ENCODE results near the gene IQSEC2.
A peak's percentile ranks its signal among the peaks of the same experiment; 100 is the strongest.

Gene IQSEC2

DNA sequence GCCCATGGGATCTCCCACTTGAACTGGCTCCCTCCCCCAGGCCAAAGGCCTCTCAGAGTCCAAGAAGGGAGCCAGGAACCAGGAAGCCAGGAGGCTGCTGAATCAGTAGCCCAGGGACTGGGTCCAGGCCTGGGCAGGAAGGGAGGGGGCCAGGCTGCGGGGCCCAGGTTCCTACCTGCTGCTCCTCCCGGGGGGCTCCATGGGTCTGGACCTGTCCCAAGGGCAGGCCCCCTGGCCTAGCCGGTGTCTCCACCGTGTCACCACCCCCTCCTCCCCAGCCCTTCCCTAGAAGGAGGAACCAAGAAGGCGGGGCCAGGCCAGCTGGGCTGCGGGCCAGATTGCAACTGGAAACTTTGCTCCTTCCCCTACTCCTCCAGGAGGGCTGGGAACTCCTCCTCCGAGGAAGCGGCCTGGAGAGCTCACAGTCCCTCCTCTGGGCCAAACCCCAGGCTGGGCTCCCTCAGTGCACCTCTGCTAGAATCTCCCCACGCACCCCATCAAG is at the start of gene IQSEC2:
Gene IQSEC2, minus strand, starts transcription at position 264 of the 502 bp plus-strand sequence.
- DNase-seq, result peak; percentile 64

DNA sequence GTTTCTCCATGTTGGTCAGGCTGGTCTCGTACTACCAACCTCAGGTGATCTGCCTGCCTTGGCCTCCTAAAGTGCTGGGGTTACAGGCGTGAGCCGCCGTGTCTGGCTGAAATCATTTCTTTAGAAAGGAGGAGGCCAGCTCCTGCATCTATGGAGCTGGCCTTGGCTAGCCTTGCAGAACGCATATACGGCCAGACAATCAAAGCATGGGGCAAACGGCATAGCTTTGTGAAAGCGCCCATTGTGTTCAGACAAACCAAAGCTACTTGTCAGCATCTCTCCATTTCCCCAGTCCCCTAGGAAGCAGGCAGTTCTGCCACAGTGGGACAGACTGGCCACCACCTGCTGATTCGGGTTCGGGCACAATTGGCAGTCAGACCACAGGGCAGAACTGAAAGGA is 48.9 kb upstream of the IQSEC2 start:
- no peak for DNase-seq

DNA sequence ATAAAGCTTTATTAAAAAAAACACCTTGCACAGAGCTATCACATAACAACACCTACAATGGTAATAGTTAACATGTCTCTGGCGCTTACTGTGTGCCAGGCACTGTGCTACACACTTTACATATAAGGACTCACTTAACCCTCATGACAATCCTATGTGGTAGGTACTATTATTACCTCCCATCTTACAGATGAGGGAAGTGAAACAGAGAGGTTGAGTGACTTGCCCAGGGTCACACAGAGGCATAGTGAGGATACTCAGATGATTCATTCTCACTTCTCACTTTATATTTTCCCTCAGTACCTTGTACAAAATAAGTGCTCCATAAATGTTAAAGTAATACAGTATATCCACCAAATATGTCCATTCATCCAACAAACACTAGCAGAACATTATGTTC is 43.4 kb upstream of the IQSEC2 start:
- DNase-seq, result no peak

DNA sequence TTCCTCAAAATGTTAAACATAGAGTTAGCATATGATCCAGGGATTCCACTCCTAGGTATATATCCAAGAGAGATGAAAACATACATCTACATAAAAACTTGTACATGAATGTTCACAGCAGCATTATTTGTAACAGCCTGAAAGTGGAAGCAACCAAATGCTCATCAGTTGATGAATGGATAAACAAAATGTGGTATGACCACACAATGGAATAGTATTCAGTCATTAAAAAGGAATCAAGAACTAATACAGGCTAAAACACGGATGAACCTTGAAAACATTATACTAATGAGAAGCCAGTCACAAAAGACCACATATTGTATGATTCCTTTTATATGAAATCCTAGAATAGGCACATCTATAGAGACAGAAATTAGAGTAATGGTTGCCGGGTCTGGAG is 42.7 kb upstream of the IQSEC2 start:
- DNase-seq, result no peak

DNA sequence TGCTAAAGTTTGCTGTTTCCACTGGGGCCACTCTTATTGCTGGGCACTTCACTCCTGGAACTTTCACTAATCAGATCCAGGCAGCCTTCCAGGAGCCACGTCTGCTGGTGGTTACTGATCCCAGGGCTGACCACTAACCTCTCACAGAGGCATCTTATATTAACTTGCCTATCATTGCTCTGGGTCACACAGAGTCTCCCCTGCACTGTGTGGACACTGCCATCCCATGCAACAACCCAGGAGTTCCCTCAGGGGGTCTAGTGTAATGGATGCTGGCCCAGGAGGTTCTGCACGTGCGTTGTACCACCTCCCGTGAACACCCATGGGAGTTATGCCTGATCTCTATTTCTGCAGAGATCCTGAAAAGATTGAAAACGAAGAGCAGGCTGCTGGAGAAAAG is 41.8 kb upstream of the IQSEC2 start:
- no peak for DNase-seq

DNA sequence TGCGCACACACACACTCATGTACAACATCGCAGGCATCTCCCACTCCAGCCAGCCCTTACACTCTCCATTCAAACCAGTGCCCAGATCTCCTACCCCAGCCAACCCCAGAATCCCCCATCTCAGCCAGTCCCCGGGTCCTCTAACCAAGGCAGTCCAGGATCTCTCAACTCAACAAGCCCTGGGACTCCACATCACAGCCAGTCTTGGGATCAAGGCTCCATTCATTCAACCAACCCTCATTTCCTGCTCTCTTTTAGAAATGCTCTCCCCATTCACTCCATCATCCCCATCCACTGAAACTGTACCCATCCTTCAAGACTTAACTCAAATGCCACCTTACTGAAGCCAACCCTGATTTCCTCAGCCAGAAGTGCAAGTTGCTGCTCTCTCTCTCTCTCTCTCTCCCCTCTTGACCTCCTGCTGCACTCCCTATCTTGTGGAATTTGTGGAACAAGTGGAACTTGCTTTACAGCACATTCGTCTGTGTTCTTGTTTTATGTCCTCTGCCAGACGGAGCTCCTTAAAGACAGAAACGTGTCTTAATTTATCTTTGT is 40.6 kb upstream of the IQSEC2 start:
- DNase-seq, result no peak

DNA sequence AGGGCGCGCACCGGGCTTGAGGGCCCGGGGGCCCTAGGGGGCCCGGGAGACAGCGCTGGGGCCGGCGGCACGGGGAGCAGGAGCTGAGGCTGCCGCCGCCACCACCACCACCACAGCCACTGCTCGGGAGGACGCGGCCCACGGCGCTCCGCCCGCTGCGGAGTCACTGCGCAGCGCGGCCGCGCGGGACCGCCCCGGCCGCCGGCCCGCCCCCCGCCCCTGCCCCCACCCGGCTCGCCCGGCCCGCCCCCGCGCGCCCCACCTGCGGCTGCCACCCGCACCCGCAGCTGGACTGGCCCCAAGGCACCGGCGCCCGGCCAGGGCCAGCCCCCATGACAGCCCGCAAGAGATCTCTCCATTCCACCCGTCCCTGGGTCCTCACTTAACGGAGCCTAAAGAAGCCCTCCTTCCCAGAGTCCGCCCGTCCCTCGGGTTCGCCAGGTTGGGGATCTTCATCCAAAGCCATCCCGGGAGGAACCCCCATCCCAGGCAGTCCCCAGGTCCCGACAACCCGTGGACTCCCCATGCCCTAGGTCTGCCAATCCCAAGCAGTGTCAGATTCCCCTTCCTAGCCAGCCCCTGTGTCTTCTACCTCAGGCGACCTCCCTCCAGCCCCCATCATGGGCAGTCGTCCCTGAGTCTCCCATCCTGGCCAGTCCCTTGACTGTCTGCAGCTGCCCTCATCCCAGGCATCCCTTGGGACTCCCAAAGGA is 40.0 kb upstream of the IQSEC2 start:
- no peak for DNase-seq

DNA sequence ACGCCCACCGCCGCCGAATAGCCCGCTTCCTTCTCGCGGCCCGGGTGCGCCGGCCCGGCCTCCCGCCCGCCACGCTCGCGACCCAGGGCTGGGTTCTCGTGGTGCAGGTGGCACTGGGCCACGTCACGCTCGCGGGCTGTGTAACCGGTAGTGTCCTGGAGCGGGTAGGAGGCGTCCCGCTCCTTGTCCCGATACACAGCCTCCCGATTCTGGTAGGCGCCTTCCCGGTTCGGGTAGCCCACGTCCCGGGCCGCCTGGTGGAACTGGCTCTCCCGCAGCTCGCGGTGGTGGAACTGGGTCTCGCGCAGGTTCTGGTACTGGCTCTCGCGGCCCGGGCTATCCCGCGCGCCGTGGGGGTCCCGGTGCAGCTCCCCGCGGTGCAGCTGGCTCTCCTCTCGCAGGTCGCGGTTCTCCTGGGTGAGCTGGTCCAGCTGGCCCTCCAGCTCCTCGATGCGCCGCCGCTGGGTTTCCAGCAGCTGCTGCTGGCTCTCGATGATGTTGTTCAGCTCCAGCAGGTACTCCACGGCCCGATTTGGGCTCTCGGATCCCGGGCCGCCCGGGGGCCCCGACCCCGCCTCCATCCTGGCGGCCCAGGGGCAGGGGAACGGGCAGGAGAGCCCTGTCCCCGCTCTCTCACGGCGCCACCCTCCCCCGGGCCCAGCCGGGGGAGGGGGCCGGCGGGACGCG is 39.3 kb upstream of the IQSEC2 start:
- DNase-seq, result peak; percentile 15

DNA sequence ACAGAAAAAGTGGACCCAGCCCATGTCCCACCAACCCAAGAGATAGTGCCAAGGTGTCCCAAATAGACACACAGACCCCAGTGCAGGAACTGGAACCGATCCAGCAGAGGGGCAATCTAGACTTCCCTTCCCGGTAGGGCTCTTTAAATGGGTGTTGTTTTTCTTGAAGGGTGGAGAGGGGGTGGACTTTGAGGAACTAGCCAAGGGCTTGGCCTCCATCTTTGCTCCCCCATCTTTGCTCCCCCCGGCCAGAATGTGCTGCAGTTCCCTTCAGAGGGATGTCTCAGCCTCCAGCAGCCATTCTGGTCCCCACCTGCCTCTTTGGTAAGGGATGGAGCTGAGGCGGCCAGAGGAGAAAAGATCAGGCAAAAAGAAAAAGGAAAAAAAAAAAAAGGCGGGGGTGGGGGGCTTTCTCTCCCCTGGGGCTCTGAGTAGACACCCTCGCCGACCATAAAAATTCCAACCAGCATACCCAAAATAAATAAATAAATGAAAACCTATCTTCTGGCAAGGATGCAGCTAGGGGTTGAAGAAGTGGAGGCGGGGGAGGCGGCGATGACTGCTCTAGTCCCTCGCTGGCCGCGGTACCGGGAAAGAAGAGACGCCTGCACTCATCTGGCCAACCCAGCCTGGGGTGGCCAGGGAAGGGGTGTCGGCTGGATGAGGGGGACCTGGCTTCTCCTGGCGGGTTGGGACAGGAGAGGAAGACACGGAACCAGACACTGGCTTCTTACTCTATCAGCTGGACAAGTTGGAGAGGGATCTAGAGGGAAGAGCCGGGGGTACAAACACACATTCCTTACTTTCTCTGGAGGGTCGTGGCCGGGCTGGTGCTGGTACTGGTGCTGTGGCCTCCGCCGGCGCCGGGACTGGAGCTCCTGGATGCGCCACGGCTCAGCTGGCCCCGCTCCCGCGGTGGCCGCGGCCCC is 38.5 kb upstream of the IQSEC2 start:
- DNase-seq, result no peak

DNA sequence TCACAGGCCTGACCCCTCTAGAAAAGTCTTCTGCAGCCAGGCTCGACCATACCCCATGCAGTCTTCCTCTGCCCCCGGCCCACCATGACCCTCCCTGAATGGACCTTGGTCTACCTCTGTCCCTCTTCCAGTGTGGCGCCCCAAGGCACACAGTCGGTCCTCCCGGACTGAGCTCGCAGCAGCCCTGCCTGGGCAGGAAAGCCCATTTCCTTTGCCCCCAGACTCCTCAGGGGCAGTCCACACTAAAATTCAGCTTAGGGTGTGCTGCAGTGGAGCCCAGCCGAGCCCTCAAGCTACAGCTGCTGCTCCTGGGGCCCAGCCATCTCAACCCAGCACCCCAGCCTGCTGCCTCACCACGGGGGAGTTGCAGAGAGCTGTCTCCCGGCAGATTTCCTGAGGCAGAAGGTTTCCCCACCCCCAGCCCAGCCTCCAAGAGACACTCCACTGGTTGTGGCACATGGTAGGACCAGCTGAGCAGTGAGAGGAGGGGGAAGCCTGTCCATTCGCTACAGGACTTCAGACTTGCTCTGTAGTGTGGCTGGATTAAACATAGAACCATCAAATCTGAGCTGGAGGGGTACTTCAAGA is 37.5 kb upstream of the IQSEC2 start:
- DNase-seq, result no peak

DNA sequence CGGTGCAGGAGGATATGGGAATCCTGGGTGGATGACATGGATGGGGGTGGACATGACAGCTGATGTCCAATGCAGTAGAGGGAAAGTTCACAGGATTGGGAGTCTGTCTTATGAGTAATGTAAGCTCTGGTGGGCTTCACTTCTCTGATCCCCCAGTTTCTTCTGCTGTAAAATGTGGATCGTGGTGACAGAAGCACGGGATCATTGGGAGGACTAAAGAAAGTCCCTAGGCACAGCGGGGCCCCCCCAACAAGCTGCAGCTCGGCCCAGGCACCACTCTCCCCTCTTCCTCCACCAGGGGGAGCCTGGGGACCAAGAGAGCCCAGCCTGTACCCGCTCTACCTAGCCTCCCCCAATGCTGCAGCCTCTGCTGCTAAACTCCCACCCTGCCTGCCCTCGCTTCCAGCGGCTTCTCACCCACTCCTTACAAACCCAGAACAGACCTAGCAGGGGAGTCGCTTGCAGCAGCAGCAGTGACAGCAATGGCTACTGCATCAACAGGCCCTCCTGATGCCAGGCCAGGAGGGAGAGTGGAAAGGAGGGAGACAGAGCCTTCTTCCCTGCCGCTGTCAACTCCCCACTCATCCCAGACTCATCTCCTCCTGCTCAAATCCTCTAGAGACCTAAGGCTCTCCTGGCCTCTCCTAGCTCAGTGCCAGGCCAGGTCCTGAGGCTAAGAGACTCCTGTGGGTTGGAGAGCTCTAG is 36.1 kb upstream of the IQSEC2 start:
- DNase-seq, result peak; percentile 37

DNA sequence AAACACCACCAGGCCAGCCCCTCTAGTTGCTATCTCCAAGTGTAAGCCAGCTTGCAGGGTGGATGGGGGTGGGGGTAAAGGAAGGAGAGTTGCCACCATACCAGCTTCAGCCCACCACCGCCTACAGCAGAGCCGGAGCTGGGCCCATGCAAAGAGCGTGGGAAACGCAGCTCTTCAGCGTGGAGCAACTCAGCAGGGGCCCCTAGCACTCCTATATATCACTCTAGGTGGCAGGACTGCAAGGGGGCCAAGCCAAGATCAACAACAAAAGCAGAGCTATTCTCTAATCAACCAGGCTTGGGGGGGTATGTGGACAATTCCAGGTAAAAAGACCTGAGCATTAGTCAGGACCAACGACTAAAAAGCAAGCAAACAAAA is 35.5 kb upstream of the IQSEC2 start:
- no peak for DNase-seq

DNA sequence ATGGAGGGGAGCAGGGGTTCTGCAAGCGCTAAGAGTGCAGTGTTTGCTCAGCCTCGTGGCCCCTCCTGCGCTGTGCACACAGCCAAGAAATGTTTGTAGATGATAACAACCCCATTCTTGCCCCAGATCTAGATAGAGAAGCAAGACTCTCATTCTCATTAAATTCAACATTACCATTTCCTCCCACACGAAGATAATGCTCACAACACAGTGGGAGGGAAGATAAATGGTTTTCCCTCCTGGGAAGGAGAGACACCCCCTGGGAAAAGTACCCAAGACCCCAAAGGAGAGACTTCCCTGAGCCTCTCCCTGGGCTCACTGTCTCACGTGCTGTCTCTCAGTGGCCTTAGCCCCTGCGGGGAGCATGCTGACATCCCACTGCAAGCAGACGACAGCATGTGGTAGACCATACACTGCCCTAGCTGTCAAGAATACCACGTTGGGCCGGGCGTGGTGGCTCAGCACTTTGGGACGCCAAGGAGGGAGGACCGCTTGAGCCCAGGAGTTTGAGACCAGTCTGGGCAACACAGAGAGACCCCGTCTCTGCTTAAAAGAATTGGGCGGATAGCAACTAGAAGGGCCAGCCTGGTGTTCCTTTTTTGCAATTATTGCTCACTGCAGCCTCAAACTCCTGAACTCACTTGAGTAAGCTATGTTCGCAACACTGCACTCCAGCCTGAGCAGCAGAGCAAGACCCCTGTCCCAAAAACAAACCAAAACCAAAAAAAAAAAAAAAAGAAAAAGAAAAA is 34.9 kb upstream of the IQSEC2 start:
- DNase-seq, result no peak

DNA sequence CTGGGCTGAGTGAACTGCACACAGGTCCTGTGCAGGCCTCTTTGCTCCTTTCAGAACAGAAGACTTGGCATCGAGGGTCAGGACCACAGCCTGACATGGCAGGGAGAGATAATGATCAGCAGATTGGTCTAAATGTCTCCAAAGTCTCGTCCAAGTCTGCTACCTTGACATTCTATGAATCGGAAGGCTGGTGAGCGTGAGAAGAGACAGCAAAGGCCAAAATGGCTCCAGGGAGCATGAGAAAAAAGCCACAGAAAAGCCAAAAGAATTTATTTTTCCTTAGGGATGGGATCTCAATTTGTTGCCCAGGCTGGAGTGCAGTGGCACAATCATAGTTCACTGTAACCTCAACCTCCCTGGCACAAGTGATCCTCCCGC is 32.3 kb upstream of the IQSEC2 start:
- DNase-seq, result no peak

DNA sequence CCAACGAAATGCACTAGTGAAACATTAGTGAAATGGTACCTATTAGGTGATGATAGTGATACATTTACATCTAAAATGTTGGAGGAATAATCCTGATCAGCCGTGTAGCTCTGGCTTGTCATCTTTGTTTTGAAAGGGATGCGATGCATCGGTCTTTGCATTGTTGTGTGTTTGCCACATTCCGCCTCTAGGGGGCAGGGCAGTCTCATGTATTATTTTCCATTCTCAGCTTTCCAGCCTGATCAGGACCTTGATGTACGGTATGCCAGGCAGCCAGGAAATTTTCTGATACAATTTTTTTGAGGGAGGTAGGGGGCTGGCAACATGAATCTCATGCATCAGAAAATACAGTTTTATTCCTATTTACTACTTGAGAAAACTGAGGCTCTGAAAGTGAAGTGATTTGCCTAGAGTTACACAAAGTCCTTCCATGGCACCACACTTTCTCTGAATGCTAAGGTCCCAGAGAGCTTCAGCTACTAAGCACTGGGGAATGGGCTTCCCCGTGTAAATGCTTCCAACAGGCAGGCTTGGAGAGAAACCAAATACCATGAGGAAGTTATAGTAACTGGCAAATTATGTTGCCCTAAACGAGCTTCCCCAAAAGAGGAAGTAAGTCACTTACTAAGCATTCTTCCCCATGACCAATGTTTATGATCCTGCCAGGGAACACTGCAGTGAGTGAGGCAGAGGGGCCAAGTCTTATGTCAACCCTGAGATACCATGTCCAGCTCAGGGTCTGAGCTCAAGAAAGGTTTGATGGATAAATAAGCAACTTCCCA is 31.8 kb upstream of the IQSEC2 start:
- DNase-seq, result peak; percentile 64

DNA sequence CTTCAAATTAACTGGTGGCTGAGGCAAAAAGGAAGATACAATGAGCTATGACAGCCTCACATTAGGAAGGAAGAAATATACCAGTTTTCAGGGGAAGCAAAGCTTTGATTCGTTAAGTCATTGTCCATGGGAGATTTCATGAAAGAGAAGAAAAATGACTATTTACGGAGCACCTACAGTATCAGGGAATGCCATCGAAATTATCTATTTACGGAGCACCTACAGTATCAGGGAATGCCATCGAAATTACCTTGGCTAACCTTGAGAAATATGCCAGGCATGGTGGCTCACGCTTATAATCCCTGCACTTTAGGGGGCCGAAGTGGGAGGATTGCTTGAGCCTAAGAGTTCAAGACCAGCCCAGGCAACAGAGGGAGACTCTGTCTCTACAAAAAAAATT is 28.5 kb upstream of the IQSEC2 start:
- DNase-seq, result no peak

DNA sequence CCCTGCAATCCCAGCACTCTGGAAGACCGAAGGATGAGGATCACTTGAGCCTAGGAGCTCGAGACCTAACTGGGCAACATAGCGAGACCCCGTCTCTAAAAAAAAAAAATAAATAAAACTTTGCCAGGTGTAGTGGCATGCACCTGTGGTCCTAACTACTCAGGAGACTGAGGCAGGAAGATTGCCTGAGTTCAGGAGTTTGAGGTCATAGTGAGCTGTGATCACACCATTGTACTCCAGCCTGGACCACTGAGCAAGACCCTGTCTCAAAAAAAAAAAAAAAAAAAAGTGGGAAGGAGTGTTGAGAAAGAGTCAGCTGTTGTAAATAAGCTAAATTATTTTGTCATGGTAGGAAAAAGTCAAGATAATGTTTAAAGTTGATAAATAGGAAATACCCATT is 27.5 kb upstream of the IQSEC2 start:
- no peak for DNase-seq

DNA sequence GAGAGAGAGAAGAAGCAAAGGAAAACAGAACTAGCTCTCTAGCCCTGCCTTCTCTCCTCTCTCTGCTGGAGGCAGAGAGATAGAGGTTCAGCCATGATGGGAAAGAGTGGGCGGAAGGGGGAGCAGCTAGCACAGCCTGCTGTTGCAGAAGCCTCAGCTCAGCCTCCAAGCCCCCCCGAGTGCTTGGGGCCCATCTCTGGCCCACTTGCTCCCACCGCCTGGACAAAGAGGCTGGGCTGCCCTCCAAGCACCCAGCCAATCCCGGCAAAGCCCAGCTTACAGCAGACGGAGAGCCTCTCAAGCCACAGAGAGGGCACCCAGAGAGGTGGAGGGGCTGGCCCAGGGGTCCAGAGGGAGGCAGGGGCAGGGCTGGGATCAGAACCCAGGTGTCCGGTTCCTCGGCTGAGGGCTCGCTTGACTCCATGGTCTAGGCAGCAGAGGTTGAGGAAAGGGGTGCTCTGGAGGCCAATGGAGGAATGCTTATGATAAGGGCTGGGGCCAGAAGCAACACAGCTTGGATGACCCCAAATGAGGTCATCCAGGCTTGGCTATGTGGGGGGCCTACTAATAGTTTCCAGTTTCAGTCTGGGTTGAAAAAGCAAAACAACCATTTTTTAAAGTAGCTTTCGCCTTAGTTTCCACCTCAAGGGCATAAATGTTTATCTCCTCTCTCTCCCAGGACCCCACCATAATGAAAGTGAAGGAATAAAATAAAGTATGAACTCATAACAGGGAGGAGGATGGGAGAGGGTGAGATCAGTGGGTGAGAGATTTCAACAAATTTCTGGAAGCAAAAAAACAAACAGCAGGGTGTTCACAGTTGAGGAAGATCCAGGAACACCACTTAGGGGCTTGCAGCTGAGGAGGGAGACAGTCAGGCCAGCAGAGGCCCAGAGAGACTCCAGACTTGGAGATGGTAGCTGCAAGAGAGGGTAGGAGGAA is 24.9 kb upstream of the IQSEC2 start:
- DNase-seq, result no peak
